Measurements from ENCODE around the gene JAZF1.

JAZF1 gene

GRCh38 chr7:28144266-28144665 lies 36.3 kb downstream of the JAZF1 start:
- Histone ChIP-seq H3K27ac (ENCODE audit: low read depth, low read length) (no peak overlapping the region), H3K27me3 (ENCODE audit: control insufficient read depth in 5 of 5, insufficient read depth in 4 of 5, low read length in 5 of 5) (no peaks in the 10 kb centered on the region), H3K9ac (ENCODE audit: low read length in 5 of 5) (no peak overlapping the region), H3K4me1 (ENCODE audit: control insufficient read depth in 5 of 5, insufficient read depth in 5 of 5, low read length in 5 of 5) (no peaks in the 10 kb centered on the region), H3K36me3 (ENCODE audit: control insufficient read depth in 5 of 5, insufficient read depth in 5 of 5, low read length in 5 of 5) (peaks cover 0 to 4% (median 0%) of the 10 kb centered on the region in 5 donors), H3K4me3 (ENCODE audit: low read depth in 1 of 5, low read length in 5 of 5) (no peak overlapping the region), H3K9me3 (ENCODE audit: control insufficient read depth in 5 of 5, low read length in 5 of 5) (no peaks in the 10 kb centered on the region)

DNA sequence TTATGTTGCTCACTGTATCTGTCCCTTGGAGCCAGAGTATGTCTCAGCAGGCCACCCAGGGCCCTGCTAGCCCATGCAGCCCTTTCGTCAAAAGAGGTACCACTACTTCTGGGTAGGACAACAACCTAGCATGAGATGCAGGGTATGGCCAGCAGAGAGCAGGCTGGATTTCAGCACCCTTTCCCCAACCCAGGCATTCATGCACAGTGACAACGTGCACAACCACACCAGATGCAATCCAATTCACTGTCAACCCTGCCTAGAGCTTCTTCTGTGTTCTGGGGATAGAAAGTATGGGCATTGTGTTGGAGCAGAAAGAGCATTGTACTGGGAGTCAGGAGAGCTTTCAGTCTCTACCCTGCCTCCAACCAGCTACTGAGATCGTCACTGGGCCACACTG lies 37.9 kb downstream of the JAZF1 start:
- H3K9ac ChIP-seq (ENCODE audit: low read length in 5 of 5): no peak overlapping the region
- H3K4me3 ChIP-seq (ENCODE audit: low read depth in 1 of 5, low read length in 5 of 5): no peak overlapping the region
- H3K27me3 ChIP-seq (ENCODE audit: control insufficient read depth in 5 of 5, insufficient read depth in 4 of 5, low read length in 5 of 5): no peaks in the 10 kb centered on the region
- no peaks in the 10 kb centered on the region for H3K4me1 ChIP-seq (ENCODE audit: control insufficient read depth in 5 of 5, insufficient read depth in 5 of 5, low read length in 5 of 5)
- H3K27ac ChIP-seq (ENCODE audit: low read depth, low read length): no peak overlapping the region
- no peaks in the 10 kb centered on the region for H3K9me3 ChIP-seq (ENCODE audit: control insufficient read depth in 5 of 5, low read length in 5 of 5)
- peaks cover 0 to 4% (median 0%) of the 10 kb centered on the region in 5 donors for H3K36me3 ChIP-seq (ENCODE audit: control insufficient read depth in 5 of 5, insufficient read depth in 5 of 5, low read length in 5 of 5)

- Histone ChIP-seq H3K27me3 (ENCODE audit: control insufficient read depth in 5 of 5, insufficient read depth in 4 of 5, low read length in 5 of 5) (no peaks in the 10 kb centered on the region), H3K9me3 (ENCODE audit: control insufficient read depth in 5 of 5, low read length in 5 of 5) (no peaks in the 10 kb centered on the region), H3K36me3 (ENCODE audit: control insufficient read depth in 5 of 5, insufficient read depth in 5 of 5, low read length in 5 of 5) (peaks cover 0 to 4% (median 0%) of the 10 kb centered on the region in 5 donors), H3K4me1 (ENCODE audit: control insufficient read depth in 5 of 5, insufficient read depth in 5 of 5, low read length in 5 of 5) (peaks cover 0 to 2% (median 0%) of the 10 kb centered on the region in 5 donors), H3K4me3 (ENCODE audit: low read depth in 1 of 5, low read length in 5 of 5) (no peak overlapping the region), H3K27ac (ENCODE audit: low read depth, low read length) (no peak overlapping the region), H3K9ac (ENCODE audit: low read length in 5 of 5) (no peak overlapping the region)
Measured at GRCh38 chr7:28140979-28141378, 39.6 kb downstream of the JAZF1 start.

GRCh38 chr7:28138837-28139236 lies 41.8 kb downstream of the JAZF1 start:
- no peak overlapping the region for H3K9ac ChIP-seq (ENCODE audit: low read length in 5 of 5)
- H3K4me1 ChIP-seq (ENCODE audit: control insufficient read depth in 5 of 5, insufficient read depth in 5 of 5, low read length in 5 of 5): peaks cover 0 to 10% (median 6%) of the 10 kb centered on the region in 5 donors
- no peak overlapping the region for H3K27ac ChIP-seq (ENCODE audit: low read depth, low read length)
- H3K9me3 ChIP-seq (ENCODE audit: control insufficient read depth in 5 of 5, low read length in 5 of 5): no peaks in the 10 kb centered on the region
- no peak overlapping the region for H3K4me3 ChIP-seq (ENCODE audit: low read depth in 1 of 5, low read length in 5 of 5)
- H3K27me3 ChIP-seq (ENCODE audit: control insufficient read depth in 5 of 5, insufficient read depth in 4 of 5, low read length in 5 of 5): no peaks in the 10 kb centered on the region
- H3K36me3 ChIP-seq (ENCODE audit: control insufficient read depth in 5 of 5, insufficient read depth in 5 of 5, low read length in 5 of 5): peaks cover 0 to 4% (median 0%) of the 10 kb centered on the region in 5 donors

GRCh38 chr7:28137463-28137862 lies 43.1 kb downstream of the JAZF1 start:
- Histone ChIP-seq H3K27me3 (ENCODE audit: control insufficient read depth in 5 of 5, insufficient read depth in 4 of 5, low read length in 5 of 5) (no peaks in the 10 kb centered on the region), H3K27ac (ENCODE audit: low read depth, low read length) (no peak overlapping the region), H3K4me1 (ENCODE audit: control insufficient read depth in 5 of 5, insufficient read depth in 5 of 5, low read length in 5 of 5) (peaks cover 0 to 13% (median 6%) of the 10 kb centered on the region in 5 donors), H3K4me3 (ENCODE audit: low read depth in 1 of 5, low read length in 5 of 5) (no peak overlapping the region), H3K36me3 (ENCODE audit: control insufficient read depth in 5 of 5, insufficient read depth in 5 of 5, low read length in 5 of 5) (peaks cover 0 to 4% (median 0%) of the 10 kb centered on the region in 5 donors), H3K9ac (ENCODE audit: low read length in 5 of 5) (no peak overlapping the region), H3K9me3 (ENCODE audit: control insufficient read depth in 5 of 5, low read length in 5 of 5) (no peaks in the 10 kb centered on the region)

- Histone ChIP-seq H3K4me1 (ENCODE audit: control insufficient read depth in 5 of 5, insufficient read depth in 5 of 5, low read length in 5 of 5) (peaks cover 0 to 13% (median 6%) of the 10 kb centered on the region in 5 donors), H3K9me3 (ENCODE audit: control insufficient read depth in 5 of 5, low read length in 5 of 5) (no peaks in the 10 kb centered on the region), H3K36me3 (ENCODE audit: control insufficient read depth in 5 of 5, insufficient read depth in 5 of 5, low read length in 5 of 5) (peaks cover 0 to 4% (median 0%) of the 10 kb centered on the region in 5 donors), H3K27ac (ENCODE audit: low read depth, low read length) (no peak overlapping the region), H3K27me3 (ENCODE audit: control insufficient read depth in 5 of 5, insufficient read depth in 4 of 5, low read length in 5 of 5) (no peaks in the 10 kb centered on the region), H3K4me3 (ENCODE audit: low read depth in 1 of 5, low read length in 5 of 5) (no peak overlapping the region), H3K9ac (ENCODE audit: low read length in 5 of 5) (no peak overlapping the region)
Measured at GRCh38 chr7:28136885-28137284, 43.7 kb downstream of the JAZF1 start.

DNA sequence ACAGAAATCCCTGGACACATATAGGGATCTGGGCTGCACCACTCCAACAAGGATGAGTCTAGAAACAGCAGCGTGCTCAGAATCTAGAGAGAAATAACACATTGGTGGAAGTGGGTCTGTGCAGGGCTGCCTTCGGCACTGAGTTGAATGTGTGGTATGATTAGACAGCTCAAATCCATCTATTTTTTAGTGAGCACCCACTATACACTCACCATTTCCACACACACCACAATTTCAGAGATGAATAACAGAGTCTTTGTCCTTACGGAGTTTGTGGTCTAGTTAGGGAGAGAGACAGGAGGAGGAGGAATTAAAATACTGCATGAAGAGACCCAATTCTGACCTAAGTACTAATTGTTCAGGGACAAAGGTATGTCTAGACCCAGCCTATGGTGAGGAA lies 44.2 kb downstream of the JAZF1 start:
- Histone ChIP-seq H3K36me3 (ENCODE audit: control insufficient read depth in 5 of 5, insufficient read depth in 5 of 5, low read length in 5 of 5) (peaks cover 0 to 4% (median 0%) of the 10 kb centered on the region in 5 donors), H3K27ac (ENCODE audit: low read depth, low read length) (no peak overlapping the region), H3K27me3 (ENCODE audit: control insufficient read depth in 5 of 5, insufficient read depth in 4 of 5, low read length in 5 of 5) (no peaks in the 10 kb centered on the region), H3K4me1 (ENCODE audit: control insufficient read depth in 5 of 5, insufficient read depth in 5 of 5, low read length in 5 of 5) (peaks cover 0 to 13% (median 6%) of the 10 kb centered on the region in 5 donors), H3K4me3 (ENCODE audit: low read depth in 1 of 5, low read length in 5 of 5) (no peak overlapping the region), H3K9ac (ENCODE audit: low read length in 5 of 5) (no peak overlapping the region), H3K9me3 (ENCODE audit: control insufficient read depth in 5 of 5, low read length in 5 of 5) (no peaks in the 10 kb centered on the region)

GRCh38 chr7:28135760-28136159 lies 44.8 kb downstream of the JAZF1 start:
- no peaks in the 10 kb centered on the region for H3K9me3 ChIP-seq (ENCODE audit: control insufficient read depth in 5 of 5, low read length in 5 of 5)
- H3K4me1 ChIP-seq (ENCODE audit: control insufficient read depth in 5 of 5, insufficient read depth in 5 of 5, low read length in 5 of 5): peaks cover 0 to 13% (median 6%) of the 10 kb centered on the region in 5 donors
- H3K36me3 ChIP-seq (ENCODE audit: control insufficient read depth in 5 of 5, insufficient read depth in 5 of 5, low read length in 5 of 5): peaks cover 0 to 4% (median 0%) of the 10 kb centered on the region in 5 donors
- H3K27me3 ChIP-seq (ENCODE audit: control insufficient read depth in 5 of 5, insufficient read depth in 4 of 5, low read length in 5 of 5): no peaks in the 10 kb centered on the region
- H3K27ac ChIP-seq (ENCODE audit: low read depth, low read length): no peak overlapping the region
- no peak overlapping the region for H3K9ac ChIP-seq (ENCODE audit: low read length in 5 of 5)
- H3K4me3 ChIP-seq (ENCODE audit: low read depth in 1 of 5, low read length in 5 of 5): no peak overlapping the region

- Histone ChIP-seq H3K27me3 (ENCODE audit: control insufficient read depth in 5 of 5, insufficient read depth in 4 of 5, low read length in 5 of 5) (no peaks in the 10 kb centered on the region), H3K9me3 (ENCODE audit: control insufficient read depth in 5 of 5, low read length in 5 of 5) (no peaks in the 10 kb centered on the region), H3K9ac (ENCODE audit: low read length in 5 of 5) (peak overlapping the region in 1 of 5 donors; percentile 7), H3K27ac (ENCODE audit: low read depth, low read length) (no peak overlapping the region), H3K4me3 (ENCODE audit: low read depth in 1 of 5, low read length in 5 of 5) (no peak overlapping the region), H3K36me3 (ENCODE audit: control insufficient read depth in 5 of 5, insufficient read depth in 5 of 5, low read length in 5 of 5) (peaks cover 0 to 4% (median 0%) of the 10 kb centered on the region in 5 donors), H3K4me1 (ENCODE audit: control insufficient read depth in 5 of 5, insufficient read depth in 5 of 5, low read length in 5 of 5) (peaks cover 0 to 13% (median 6%) of the 10 kb centered on the region in 5 donors)
Measured at GRCh38 chr7:28135315-28135714, 45.3 kb downstream of the JAZF1 start.

DNA sequence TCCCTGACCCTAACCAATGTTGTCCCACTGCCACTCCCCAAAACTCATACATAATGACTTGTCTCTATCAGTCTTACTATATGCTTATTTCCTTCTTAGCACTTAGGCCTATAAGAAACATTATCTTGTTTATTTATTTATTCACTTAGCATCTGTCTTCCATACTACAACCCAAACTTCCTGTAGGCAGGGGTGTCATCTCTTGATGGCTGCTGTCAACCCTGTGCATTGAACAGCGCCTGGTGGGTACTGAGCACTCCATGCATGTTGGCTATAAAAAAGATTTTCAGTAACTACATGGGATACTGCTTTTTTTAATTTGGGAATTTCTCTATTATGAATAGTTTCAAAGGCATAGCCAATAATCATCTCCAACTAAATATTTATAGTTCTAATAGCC lies 46.7 kb downstream of the JAZF1 start:
- no peak overlapping the region for H3K27ac ChIP-seq (ENCODE audit: low read depth, low read length)
- H3K9me3 ChIP-seq (ENCODE audit: control insufficient read depth in 5 of 5, low read length in 5 of 5): no peaks in the 10 kb centered on the region
- peaks cover 0 to 4% (median 0%) of the 10 kb centered on the region in 5 donors for H3K36me3 ChIP-seq (ENCODE audit: control insufficient read depth in 5 of 5, insufficient read depth in 5 of 5, low read length in 5 of 5)
- no peak overlapping the region for H3K4me3 ChIP-seq (ENCODE audit: low read depth in 1 of 5, low read length in 5 of 5)
- H3K4me1 ChIP-seq (ENCODE audit: control insufficient read depth in 5 of 5, insufficient read depth in 5 of 5, low read length in 5 of 5): peaks cover 0 to 13% (median 6%) of the 10 kb centered on the region in 5 donors
- no peaks in the 10 kb centered on the region for H3K27me3 ChIP-seq (ENCODE audit: control insufficient read depth in 5 of 5, insufficient read depth in 4 of 5, low read length in 5 of 5)
- H3K9ac ChIP-seq (ENCODE audit: low read length in 5 of 5): no peak overlapping the region
